NCI-H345 (cell line): ENCODE data around the gene LYL1.
"Not testable (repeated sequence)": the region's sequence is repeated elsewhere in the genome, so short reads cannot be mapped to it uniquely, and the experiment has no call there.

ENCODE experiments used
- DNase-seq: peaks from one replicate; lab custom pipeline; 2025; lab: John Stamatoyannopoulos, UW

LYL1 gene

DNA sequence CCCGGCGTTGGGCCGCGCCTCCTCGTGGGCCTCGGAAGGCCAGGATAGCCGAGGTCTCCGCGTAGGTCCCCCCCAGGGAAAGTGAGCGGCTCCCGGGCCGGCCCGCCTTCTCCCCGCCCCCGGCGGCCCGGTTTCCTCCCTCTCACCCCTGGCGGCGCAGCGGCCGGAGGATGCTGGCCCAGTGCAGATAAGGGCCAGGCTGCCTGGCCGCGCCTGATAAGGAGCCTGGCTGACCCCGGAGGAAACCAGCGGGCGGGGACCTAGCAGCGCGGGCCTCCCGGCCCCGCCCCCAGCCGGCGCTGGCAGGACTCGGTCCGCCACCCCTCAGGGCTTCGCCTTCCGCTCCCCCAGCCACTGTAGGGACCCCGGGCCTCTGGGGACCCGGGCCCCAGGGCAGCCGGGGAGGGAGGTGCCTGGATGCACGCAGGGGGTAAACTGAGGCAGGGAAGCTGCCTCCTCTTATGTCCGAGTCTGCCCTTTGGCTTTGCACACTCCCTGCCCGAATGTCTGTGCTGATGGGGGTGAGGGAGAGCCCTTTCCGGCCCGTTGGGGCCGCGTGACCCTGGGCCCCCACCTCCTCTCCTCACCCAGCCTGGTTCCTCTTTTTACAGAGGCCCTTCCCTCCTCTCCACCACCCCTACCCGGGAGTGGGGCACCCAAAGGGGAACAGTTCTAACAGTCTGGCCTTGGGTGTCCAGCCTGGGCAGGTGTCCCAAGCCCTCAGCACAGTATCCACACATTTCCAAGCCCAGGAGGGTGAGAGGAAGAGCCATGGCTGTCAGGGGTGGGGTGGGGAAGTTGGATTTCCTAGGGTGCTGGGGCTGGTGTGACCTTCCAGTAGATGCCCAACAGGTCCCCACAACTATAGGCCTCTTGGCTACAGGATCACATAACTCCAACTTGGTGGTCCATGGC lies at the start of gene LYL1:
TSS of gene LYL1 (minus strand) at position 193 of the 915 bp plus-strand sequence. CDS start 1,687 bp downstream, outside the sequence.
- DNase-seq: no peak

DNA sequence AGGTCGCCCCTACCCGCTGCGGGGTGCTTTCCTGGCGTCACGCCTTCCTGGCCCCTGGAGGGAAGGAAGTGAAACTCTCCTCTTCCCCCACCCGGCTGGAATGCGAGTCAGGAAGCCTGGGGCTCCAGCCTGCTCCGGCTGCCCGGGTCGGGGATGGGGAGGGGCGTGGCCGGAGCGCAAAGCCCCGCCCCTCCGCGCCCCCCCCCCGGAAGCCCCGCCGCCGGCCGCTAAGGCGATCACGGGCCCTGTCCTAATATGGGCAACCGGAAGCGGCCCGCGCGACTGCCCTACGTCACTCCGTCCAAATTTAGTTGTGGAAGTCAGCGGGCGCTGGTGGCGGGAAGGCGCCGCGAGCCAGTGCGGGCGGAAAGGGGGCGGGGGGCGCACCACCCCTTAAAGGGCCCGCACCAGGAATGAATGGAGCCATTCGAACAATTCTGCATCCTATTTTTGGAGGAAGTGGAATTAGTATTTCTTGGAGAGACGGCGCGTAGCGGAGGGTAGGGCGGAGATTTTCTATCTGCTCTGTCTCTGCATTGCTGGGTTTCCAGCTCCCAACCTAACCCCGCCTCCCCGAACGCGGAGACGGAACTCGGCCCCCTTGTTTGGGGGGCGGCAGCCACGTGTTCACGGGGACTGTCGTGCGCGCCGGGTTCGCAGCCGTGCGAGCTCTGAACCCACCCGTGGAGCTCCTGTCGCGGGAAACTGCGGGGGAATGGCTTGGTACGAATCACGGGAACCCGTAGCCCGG lies 49.1 kb upstream of the LYL1 start:
- DNase-seq: peak; percentile 94

GRCh38 chr19:13150931-13151604 lies 48.4 kb upstream of the LYL1 start:
- no peak for DNase-seq

- peak; percentile 77 for DNase-seq
These were observed 47.7 kb upstream of the LYL1 start, which contains the start of the genes IER2 and STX10 for GRCh38 chr19:13150187-13150930. IER2 (plus strand) TSS chr19:13150411; CDS start chr19:13153187, 2,776 bp downstream. STX10 (minus strand) TSS chr19:13150375; CDS start chr19:13150173, 202 bp downstream.

- no peak for DNase-seq
These were observed 47.0 kb upstream of the LYL1 start for GRCh38 chr19:13149628-13150186.

GRCh38 chr19:13149173-13149627 lies 46.5 kb upstream of the LYL1 start:
- not testable (repeated sequence) for DNase-seq

DNA sequence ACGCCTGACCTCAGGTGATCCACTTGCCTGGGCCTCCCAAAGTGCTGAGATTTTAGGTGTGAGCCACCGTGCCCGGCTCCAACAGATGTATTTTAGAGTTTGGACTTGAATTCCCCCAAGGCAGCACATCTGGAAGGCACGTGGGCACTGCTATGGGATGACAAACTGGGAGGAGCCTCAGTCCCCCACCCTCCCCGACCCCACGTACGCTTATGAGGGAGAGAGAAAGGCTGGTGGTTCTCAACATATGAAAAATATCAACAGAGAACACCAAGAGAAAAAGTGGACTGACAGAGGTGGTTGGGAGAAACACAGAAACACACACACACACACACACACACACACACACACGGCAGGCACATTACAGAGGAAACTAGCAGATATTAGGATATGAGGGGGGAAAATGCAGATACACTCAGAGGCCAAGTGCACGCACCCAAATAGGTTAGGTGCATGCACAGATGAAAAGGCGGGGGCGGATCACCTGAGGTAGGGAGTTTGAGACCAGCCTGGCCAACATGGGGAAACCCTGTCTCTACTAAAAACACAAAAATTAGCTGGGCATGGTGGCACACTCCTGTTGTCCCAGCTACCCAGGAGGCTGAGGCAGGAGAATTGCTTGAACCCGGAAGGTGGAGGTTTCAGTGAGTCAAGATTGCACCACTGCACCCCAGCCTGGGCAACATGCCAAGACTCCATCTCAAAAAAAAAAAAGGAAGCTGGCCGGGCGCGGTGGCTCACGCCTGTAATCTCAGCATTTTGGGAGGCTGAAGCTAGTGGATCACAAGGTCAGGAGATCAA lies 44.3 kb upstream of the LYL1 start:
- no peak for DNase-seq

GRCh38 chr19:13139633-13140311 lies 37.1 kb upstream of the LYL1 start:
- no peak for DNase-seq

GRCh38 chr19:13138916-13139198 lies 36.2 kb upstream of the LYL1 start:
- DNase-seq: no peak

DNA sequence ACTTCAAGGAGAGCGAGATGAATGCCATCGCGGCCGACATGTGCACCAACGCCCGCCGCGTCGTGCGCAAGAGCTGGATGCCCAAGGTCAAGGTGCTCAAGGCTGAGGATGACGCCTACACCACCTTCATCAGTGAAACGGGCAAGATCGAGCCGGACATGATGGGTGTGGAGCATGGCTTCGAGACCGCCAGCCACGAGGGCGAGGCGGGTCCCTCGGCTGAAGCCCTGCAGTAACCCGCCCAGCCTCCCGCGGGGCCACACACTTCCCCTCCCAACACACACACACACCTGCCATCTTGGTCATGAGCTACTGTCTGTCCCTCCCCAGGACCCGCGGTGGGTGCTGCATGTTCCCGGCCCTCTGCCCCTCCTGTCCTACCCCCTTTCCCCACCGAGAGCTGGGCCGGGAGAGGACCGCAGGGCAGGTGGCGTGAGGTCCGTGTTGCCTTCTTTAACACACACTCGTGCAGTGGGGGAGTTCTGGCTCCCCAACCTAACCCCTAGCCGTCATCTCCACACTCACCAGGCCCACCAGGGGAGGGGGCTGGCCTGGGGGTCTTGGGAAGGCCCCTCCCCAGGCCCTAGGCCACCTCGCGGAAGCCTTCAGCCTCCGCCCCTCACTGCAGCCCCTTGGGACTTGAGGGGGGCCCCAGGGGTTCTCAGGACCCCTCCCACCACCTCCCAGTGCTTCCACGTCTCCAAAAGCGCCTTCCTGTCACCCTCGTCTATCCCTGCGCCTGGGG lies 35.7 kb upstream of the LYL1 start:
- DNase-seq: no peak

GRCh38 chr19:13137290-13137794 lies 34.7 kb upstream of the LYL1 start:
- no peak for DNase-seq

DNA sequence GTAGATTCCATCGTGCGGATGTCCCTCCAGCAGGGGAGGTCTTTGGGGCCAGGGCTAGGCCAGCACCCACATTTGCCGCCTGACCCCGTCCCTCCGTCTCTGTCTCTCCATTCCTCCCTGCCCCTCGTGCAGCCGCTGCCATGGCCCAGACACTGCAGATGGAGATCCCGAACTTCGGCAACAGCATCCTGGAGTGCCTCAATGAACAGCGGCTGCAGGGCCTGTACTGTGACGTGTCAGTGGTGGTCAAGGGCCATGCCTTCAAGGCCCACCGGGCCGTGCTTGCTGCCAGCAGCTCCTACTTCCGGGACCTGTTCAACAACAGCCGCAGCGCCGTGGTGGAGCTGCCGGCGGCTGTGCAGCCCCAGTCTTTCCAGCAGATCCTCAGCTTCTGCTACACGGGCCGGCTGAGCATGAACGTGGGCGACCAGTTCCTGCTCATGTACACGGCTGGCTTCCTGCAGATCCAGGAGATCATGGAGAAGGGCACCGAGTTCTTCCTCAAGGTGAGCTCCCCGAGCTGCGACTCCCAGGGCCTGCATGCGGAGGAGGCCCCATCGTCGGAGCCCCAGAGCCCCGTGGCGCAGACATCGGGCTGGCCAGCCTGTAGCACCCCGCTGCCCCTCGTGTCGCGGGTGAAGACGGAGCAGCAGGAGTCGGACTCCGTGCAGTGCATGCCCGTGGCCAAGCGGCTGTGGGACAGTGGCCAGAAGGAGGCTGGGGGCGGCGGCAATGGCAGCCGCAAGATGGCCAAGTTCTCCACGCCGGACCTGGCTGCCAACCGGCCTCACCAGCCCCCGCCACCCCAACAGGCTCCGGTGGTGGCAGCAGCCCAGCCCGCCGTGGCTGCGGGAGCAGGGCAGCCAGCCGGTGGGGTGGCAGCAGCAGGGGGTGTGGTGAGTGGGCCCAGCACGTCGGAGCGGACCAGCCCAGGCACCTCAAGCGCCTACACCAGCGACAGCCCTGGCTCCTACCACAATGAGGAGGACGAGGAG lies 32.7 kb upstream of the LYL1 start:
- DNase-seq: no peak

GRCh38 chr19:13134626-13135025 lies 32.0 kb upstream of the LYL1 start:
- DNase-seq: no peak

GRCh38 chr19:13133241-13133870 lies 30.7 kb upstream of the LYL1 start:
- no peak for DNase-seq

DNA sequence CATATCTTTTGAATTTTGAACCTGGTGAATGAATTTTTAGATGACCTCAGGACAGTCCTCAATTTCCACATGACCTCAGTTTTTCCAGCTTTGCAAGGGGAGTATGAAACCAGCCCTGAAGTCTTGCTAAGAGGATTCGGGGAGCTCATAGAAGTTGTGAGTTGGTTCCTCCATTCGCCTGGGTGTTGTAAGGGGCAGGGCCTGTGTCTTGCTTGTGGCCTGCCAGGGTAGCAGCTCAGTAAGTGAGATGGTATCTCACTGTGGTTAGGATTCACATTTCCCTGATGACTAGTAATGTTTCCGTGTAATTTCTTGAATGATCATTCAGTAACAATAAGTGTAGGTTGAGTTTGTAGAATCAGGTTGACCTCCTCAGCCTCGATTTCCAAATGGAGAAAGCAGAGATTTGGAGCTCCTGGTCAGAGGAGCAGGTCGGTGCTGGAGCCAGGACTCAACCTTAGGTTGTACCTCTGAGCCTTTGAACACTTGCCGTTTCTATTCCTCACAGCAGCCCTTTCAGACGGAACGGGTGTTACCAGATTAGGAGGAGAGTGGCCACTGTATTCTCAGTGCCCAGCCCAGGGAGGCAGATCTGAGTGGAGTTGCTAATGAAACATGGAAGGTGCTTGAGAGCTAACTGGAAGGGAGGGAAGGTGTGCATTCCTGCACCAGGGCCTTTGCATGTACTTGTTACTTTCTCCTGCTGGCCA lies 30.0 kb upstream of the LYL1 start:
- DNase-seq: no peak

- no peak for DNase-seq
These were observed 28.3 kb upstream of the LYL1 start for GRCh38 chr19:13130886-13131490.
